GM12878 (cell line): Measurements from ENCODE around the gene SEPTIN6. TPM values are rescaled to one million over a fixed set of nuclear protein-coding genes. Genes with fewer than 3 reads are reported as not detected.
A peak's percentile ranks its signal among the peaks of the same experiment; 100 is the strongest.

Experiments
- ATF2 ChIP-seq: IDR thresholded peaks from 2 replicates; pipeline ENCODE4 v1.6.1; 2012; ENCODE audit warnings: low read length, inconsistent platforms
- CHD2 ChIP-seq: IDR thresholded peaks from 2 replicates; pipeline ENCODE4 v1.6.1; 2011; ENCODE audit warnings: low read depth, low read length, improper control_type of control experiment, borderline replicate concordance
- CHD4 ChIP-seq: fragments of 200-600 bp; sonication (generic); IDR thresholded peaks from 2 replicates; pipeline ENCODE4 v1.6.1; 2016; ENCODE audit warnings: mild to moderate bottlenecking
- DPF2 ChIP-seq: fragments of 450-650 bp; IDR thresholded peaks from 2 replicates; pipeline ENCODE4 v1.6.1; 2017; ENCODE audit warnings: mild to moderate bottlenecking
- EZH2 ChIP-seq: IDR thresholded peaks from 2 replicates; pipeline ENCODE4 v1.6.1; 2012; ENCODE audit warnings: low read depth, mild to moderate bottlenecking, control low read depth, inconsistent platforms, low read length, borderline replicate concordance; ENCODE audit not compliant: control insufficient read depth
- FOXM1 ChIP-seq: IDR thresholded peaks from 2 replicates; pipeline ENCODE4 v1.6.1; 2012; ENCODE audit warnings: low read depth, mild to moderate bottlenecking, inconsistent platforms, low read length, moderate library complexity
- JUND ChIP-seq: IDR thresholded peaks from 2 replicates; pipeline ENCODE4 v1.6.1; 2012; ENCODE audit warnings: low read depth, mild to moderate bottlenecking, low read length, improper control_type of control experiment, moderate library complexity
- KLF5 ChIP-seq: fragments of 450-650 bp; IDR thresholded peaks from 2 replicates; pipeline ENCODE4 v1.6.1; 2014; ENCODE audit warnings: mild to moderate bottlenecking; ENCODE audit not compliant: partially characterized antibody
- LARP7 ChIP-seq: fragments of 450-650 bp; IDR thresholded peaks from 2 replicates; pipeline ENCODE4 v1.6.1; 2017; ENCODE audit warnings: mild to moderate bottlenecking
- MEF2A ChIP-seq: IDR thresholded peaks from 2 replicates; pipeline ENCODE4 v1.6.1; 2011; ENCODE audit warnings: low read depth, mild to moderate bottlenecking, low read length, moderate library complexity; ENCODE audit not compliant: insufficient read depth
- MTA3 ChIP-seq: IDR thresholded peaks from 2 replicates; pipeline ENCODE4 v1.6.1; 2012; ENCODE audit warnings: low read length, inconsistent platforms, borderline replicate concordance
- MXI1 ChIP-seq: fragments of 150-350 bp; IDR thresholded peaks from 2 replicates; pipeline ENCODE4 v1.6.1; 2011; ENCODE audit warnings: low read depth, mild to moderate bottlenecking, inconsistent platforms, low read length, improper control_type of control experiment
- NFYA ChIP-seq: IDR thresholded peaks from 2 replicates; pipeline ENCODE4 v1.6.1; 2011; ENCODE audit warnings: low read depth, mild to moderate bottlenecking, low read length, improper control_type of control experiment, borderline replicate concordance
- PAX5 ChIP-seq: IDR thresholded peaks from 2 replicates; pipeline ENCODE4 v1.6.1; 2011; ENCODE audit warnings: low read depth, low read length, borderline replicate concordance
- POLR2A ChIP-seq: IDR thresholded peaks from 2 replicates; pipeline ENCODE4 v1.6.1; 2011; ENCODE audit warnings: low read depth, mild to moderate bottlenecking, low read length
- RB1 ChIP-seq: fragments of 450-650 bp; formaldehyde crosslinking; IDR thresholded peaks from 2 replicates; pipeline ENCODE4 v1.6.1; 2017; ENCODE audit warnings: mild to moderate bottlenecking, borderline replicate concordance
- RELA ChIP-seq: fragments of 450-650 bp; IDR thresholded peaks from 2 replicates; pipeline ENCODE4 v1.8.0; 2014; ENCODE audit warnings: borderline replicate concordance; ENCODE audit not compliant: partially characterized antibody
- RELB ChIP-seq: fragments of 450-650 bp; IDR thresholded peaks from 2 replicates; pipeline ENCODE4 v1.6.1; 2017; ENCODE audit warnings: low read depth, mild to moderate bottlenecking, moderate library complexity
- RUNX3 ChIP-seq: IDR thresholded peaks from 2 replicates; pipeline ENCODE4 v1.6.1; 2012; ENCODE audit warnings: low read length, inconsistent platforms
- STAT1 ChIP-seq: fragments of 450-650 bp; conservative IDR thresholded peaks from 2 replicates; pipeline ENCODE4 v1.6.1; 2014; ENCODE audit warnings: antibody characterized with exemption, mild to moderate bottlenecking
- SUZ12 ChIP-seq: fragments of 200-600 bp; sonication (generic); IDR thresholded peaks from one replicate; pipeline ENCODE4 v1.6.1; 2018; ENCODE audit warnings: antibody characterized with exemption, mild to moderate bottlenecking; ENCODE audit not compliant: unreplicated experiment
- TAF1 ChIP-seq: IDR thresholded peaks from 2 replicates; pipeline ENCODE4 v1.6.1; 2011; ENCODE audit warnings: mild to moderate bottlenecking, low read depth, low read length, borderline replicate concordance
- WRNIP1 ChIP-seq: IDR thresholded peaks from 2 replicates; pipeline ENCODE4 v1.6.1; 2011; ENCODE audit warnings: low read depth, low read length, improper control_type of control experiment, borderline replicate concordance
- YBX1 ChIP-seq: fragments of 450-650 bp; IDR thresholded peaks from 2 replicates; pipeline ENCODE4 v1.6.1; 2016; ENCODE audit warnings: antibody characterized with exemption
- ZBTB11 ChIP-seq: fragments of 450-650 bp; formaldehyde crosslinking; IDR thresholded peaks from 2 replicates; pipeline ENCODE4 v1.5.0; 2022; ENCODE audit warnings: mild to moderate bottlenecking, missing genetic modification characterization
- ZSCAN29 ChIP-seq: fragments of 450-650 bp; IDR thresholded peaks from 2 replicates; pipeline ENCODE4 v1.6.1; 2017; ENCODE audit warnings: mild to moderate bottlenecking, moderate library complexity
- polyA plus RNA-seq, 11 experiments: library from polyadenylated mRNA; depleted of rRNA in 4 of 11; unstranded in 6 of 11; stranded (reverse) in 5 of 11; fragments of >200 nt; fragmentation: Nextera tagmentation in 4 of 11; fragmentation: Illumina TruSeq in 1 of 11; extraction: Ambion mirVana in 4 of 11; extraction: Trizol in 1 of 11; gene quantifications; 1 replicate in 1 of 11; 2 replicates in 10 of 11; pipeline versions ENCODE4 v1.2.1 to v1.2.3, GENCODE V29; 2011 to 2016; ENCODE audit warnings: inconsistent platforms in 2 of 11, missing spikeins in 2 of 11, low read depth in 1 of 11
- total RNA-seq, 4 experiments: library from RNA; depleted of rRNA in 3 of 4; stranded (reverse); fragments of >200 nt in 3 of 4; fragmentation: Illumina TruSeq in 1 of 4; extraction: Trizol in 1 of 4; gene quantifications; 2 replicates each; pipeline versions ENCODE4 v1.2.1 to v1.2.3, GENCODE V29; 2013 to 2021

The SEPTIN6 gene
- total and polyA plus RNA-seq, 10 of the 15 experiments (the other 5 are each of a cell fraction or from before 2014, with no cell fraction given) = 37.2 to 353 (median 154) TPM

- TF ChIP-seq CHD4 (no peak), YBX1 (no peak), POLR2A (peak; percentile 53), MTA3 (0 out of 2 replicates have a peak, but pooled peaks have one; percentile 73), LARP7 (no peak), FOXM1 (peak; percentile 93), TAF1 (no peak), RUNX3 (peak; percentile 91; the same call in 1 of the 2 replicates), RB1 (no peak), STAT1 (no peak), DPF2 (peak; percentile 99), MEF2A (peak; percentile 81; the same call in 1 of the 2 replicates), JUND (peak; percentile 94), KLF5 (peak; percentile 49), SUZ12 (no peak), RELB (peak; percentile 100), PAX5 (peak; percentile 88), ATF2 (peak; percentile 84), ZSCAN29 (no peak), RELA (peak; percentile 99), WRNIP1 (no peak), CHD2 (peak; percentile 86; the same call in 1 of the 2 replicates), EZH2 (no peak), ZBTB11 (CRISPR knock-in tag) (no peak), NFYA (no peak), MXI1 (peak; percentile 78; the same call in 1 of the 2 replicates)
Measured at GRCh38 chrX:119647552-119648420, 45.2 kb downstream of the SEPTIN6 start (continued).
